ENCODE data around the gene ALOX5AP. TPM values are rescaled to one million over a fixed set of nuclear protein-coding genes. Genes with fewer than 3 reads are reported as not detected.

Gene ALOX5AP
- polyA plus RNA-seq, 1 experiment: 0.11 TPM

DNA sequence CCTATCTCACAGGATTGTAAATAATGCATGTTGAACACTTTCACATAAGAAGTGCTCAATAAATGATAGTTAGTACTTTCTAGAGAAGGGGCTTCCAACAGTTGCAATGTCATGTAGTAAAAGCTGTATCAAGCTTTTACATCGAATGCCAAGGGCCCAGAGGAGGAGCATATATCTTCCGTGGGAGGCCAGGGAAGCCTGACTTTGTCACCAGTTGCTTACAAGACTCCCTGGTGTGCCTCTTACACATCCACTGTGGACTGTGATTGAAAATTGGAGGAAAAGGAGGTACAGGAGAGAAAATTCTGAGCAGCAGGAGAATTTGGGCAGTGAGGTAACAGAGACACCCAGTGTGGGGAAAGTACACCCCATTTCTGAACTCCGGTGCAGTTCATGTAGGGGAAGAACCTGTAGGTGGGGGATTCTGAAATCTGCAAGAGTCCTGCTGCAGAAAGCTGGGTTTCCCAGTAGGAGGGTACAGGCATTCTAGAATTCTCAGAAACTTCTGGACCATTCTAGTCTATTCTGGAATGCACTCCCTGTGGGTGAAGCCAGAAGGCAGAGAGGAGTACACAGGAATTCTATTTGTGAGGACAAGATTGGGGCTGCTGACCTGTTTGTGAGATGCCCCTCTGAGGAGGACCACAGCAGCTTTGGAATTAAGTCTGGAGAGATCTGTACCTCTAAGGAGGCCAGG, 54.0 kb downstream of the ALOX5AP start:
- POLR2A ChIA-PET: no interaction called here
- no peak for TF ChIP-seq CTCF (IDR thresholded peaks at IDR 0.05; ENCODE audit: insufficient read depth, low read depth, low read length)
- no peak for DNase-seq (ENCODE audit: low read depth)
- H3K36me3 ChIP-seq (ENCODE audit: control insufficient read depth, insufficient read depth, low read length): no peaks in the 10 kb centered on the region
- CTCF ChIA-PET: interaction anchor here (1.1 kb wide), 2 partner anchors 11 to 72 kb away, joined by 3 read pairs; no protein-coding TSS in a partner anchor
- no peak overlapping the region for H3K4me3 ChIP-seq (ENCODE audit: low read depth, low read length)
- H3K27me3 ChIP-seq (ENCODE audit: control insufficient read depth, insufficient read depth, low read length): peaks cover 6% of the 10 kb centered on the region

GRCh38 chr13:30790592-30790991, 55.2 kb downstream of the ALOX5AP start:
- TF ChIP-seq CTCF (IDR thresholded peaks at IDR 0.05; ENCODE audit: insufficient read depth, low read depth, low read length): no peak
- no peak overlapping the region for H3K4me3 ChIP-seq (ENCODE audit: low read depth, low read length)
- no peaks in the 10 kb centered on the region for H3K36me3 ChIP-seq (ENCODE audit: control insufficient read depth, insufficient read depth, low read length)
- POLR2A ChIA-PET: interaction anchor here (0.6 kb wide), 1 partner anchor 653 kb away, joined by 5 read pairs; no protein-coding TSS in a partner anchor
- CTCF ChIA-PET: interaction anchor here (0.6 to 2.2 kb wide), 3 partner anchors 100 to 658 kb away, joined by 3 to 7 read pairs (median 3); no protein-coding TSS in a partner anchor
- peaks cover 6% of the 10 kb centered on the region for H3K27me3 ChIP-seq (ENCODE audit: control insufficient read depth, insufficient read depth, low read length)
- no peak for DNase-seq (ENCODE audit: low read depth)

DNA sequence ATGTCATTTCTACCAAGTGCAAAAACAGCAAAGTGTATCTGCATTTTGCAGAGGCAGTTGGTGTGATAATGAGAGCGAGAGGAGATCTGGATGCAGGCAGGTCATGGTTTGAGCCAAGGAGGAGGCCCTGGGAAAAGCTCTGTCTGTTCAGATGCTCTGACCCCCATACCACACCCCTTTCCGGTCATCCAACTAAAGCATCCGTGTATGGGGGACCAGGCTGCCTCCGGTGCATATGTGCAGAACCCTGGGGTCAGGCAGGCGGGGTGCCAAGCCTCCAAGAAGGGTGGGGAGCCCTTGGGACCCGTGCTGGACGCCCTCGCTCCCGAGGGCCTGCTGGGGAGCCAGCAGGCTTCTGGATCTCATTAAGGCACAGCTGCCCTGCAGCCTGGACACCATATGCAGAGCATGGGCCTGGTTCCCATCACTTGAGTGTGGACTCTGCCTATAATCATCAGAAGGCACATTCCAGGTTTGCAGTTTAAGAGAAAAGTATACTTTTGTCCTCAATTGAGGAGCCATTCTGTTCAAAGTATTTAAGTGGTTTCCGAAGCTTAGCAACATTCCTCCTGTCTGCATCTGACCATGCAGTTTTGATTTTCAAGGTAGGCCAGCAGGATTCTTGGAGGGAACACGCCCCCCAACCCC, 56.1 kb downstream of the ALOX5AP start:
- no peak overlapping the region for H3K4me3 ChIP-seq (ENCODE audit: low read depth, low read length)
- ChIA-PET CTCF (interaction anchor here (1.0 to 2.5 kb wide), 8 partner anchors 12 to 659 kb away, joined by 3 to 11 read pairs (median 5); no protein-coding TSS in a partner anchor), POLR2A (no interaction called here)
- TF ChIP-seq CTCF (IDR thresholded peaks at IDR 0.05; ENCODE audit: insufficient read depth, low read depth, low read length): no peak
- DNase-seq (ENCODE audit: low read depth): no peak
- peaks cover 6% of the 10 kb centered on the region for H3K27me3 ChIP-seq (ENCODE audit: control insufficient read depth, insufficient read depth, low read length)
- H3K36me3 ChIP-seq (ENCODE audit: control insufficient read depth, insufficient read depth, low read length): no peaks in the 10 kb centered on the region

- Histone ChIP-seq H3K36me3 (ENCODE audit: control insufficient read depth, insufficient read depth, low read length) (no peaks in the 10 kb centered on the region), H3K27me3 (ENCODE audit: control insufficient read depth, insufficient read depth, low read length) (peaks cover 2% of the 10 kb centered on the region; the same call in 1 of the 2 replicates), H3K4me3 (ENCODE audit: low read depth, low read length) (no peak overlapping the region)
- peak; percentile 79 for TF ChIP-seq CTCF (IDR thresholded peaks at IDR 0.05; ENCODE audit: insufficient read depth, low read depth, low read length)
- CTCF ChIA-PET: interaction anchor here (0.6 to 2.5 kb wide), 11 partner anchors 11 to 252 kb away, joined by 3 to 11 read pairs (median 3); no protein-coding TSS in a partner anchor
- DNase-seq (ENCODE audit: low read depth): peak; percentile 72
- POLR2A ChIA-PET: no interaction called here
Observed at GRCh38 chr13:30792285-30793000, 57.1 kb downstream of the ALOX5AP start.
